Adipocyte (in vitro differentiated cells): Measurements from ENCODE around the gene STPG1.

Experiments used
- DNase-seq: peaks from one replicate; pipeline ENCODE4 v3.0.0-alpha.2; 2015; ENCODE audit warnings: low read depth
- H3K27me3 ChIP-seq: replicated peaks from 2 replicates; pipeline ENCODE4 v1.7.0; 2013; ENCODE audit warnings: mild to moderate bottlenecking, low read length, moderate library complexity; ENCODE audit not compliant: control insufficient read depth, insufficient read depth
- H3K36me3 ChIP-seq: 2 replicates; pipeline ENCODE4 v1.7.0; 2013; ENCODE audit warnings: low read length, mild to moderate bottlenecking, moderate library complexity; ENCODE audit not compliant: control insufficient read depth, insufficient read depth, severe bottlenecking
- H3K4me1 ChIP-seq: 2 replicates; pipeline ENCODE4 v1.7.0; 2013; ENCODE audit warnings: mild to moderate bottlenecking, low read length, moderate library complexity; ENCODE audit not compliant: control insufficient read depth, insufficient read depth
- H3K4me3 ChIP-seq: 2 replicates; pipeline ENCODE4 v1.7.0; 2013; ENCODE audit warnings: mild to moderate bottlenecking, low read length, moderate library complexity
- H3K9ac ChIP-seq: 2 replicates; pipeline ENCODE4 v1.7.0; 2013; ENCODE audit warnings: mild to moderate bottlenecking, low read length, moderate library complexity
- H3K9me3 ChIP-seq: 2 replicates; pipeline ENCODE4 v1.7.0; 2013; ENCODE audit warnings: mild to moderate bottlenecking, low read length, moderate library complexity; ENCODE audit not compliant: control insufficient read depth

Gene STPG1

DNA sequence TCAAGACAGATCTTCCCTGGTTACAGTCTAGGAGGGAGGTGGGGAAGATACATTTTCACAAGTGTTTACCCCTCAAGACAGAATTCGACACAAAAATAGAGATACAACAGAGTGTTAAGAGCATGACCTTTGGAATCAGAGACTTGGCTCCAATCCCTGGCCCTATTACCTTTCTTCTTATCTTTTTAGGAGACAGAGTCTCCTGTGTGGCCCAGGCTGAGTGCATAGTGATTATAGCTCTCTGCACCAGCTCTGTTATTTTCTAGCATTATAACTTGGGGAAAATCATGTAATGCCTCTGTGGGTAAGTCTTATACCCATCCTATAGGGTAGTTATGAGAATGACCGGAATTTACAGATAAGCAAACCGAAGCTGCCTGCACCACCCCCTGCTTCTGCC lies 11.9 kb upstream of the STPG1 start:
- peaks cover 6% of the 10 kb centered on the region for H3K4me1 ChIP-seq
- no peaks in the 10 kb centered on the region for H3K36me3 ChIP-seq
- no peaks in the 10 kb centered on the region for H3K27me3 ChIP-seq
- DNase-seq = no peak
- H3K4me3 ChIP-seq = no peak overlapping the region
- no peaks in the 10 kb centered on the region for H3K9me3 ChIP-seq
- H3K9ac ChIP-seq = no peak overlapping the region

DNA sequence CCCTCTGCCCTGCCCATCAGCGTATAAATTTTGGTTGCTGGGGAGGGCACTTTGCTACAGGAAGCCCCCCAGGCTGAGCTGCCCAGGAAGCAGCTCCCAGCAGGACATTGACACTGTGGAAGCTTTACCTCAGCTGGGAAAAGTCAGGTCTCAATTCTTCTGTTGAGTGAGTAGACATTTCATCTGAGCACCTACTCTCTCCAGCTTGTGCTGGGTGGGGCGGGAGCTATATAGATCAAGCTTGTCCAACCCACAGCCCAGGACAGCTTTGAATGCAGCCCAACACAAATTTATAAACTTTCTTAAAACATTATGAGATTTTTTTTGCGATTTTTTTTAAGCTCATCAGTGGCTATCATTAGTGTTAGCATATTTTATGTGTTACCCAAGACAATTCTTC lies 11.4 kb upstream of the STPG1 start:
- Histone ChIP-seq H3K27me3 (no peaks in the 10 kb centered on the region), H3K9ac (no peak overlapping the region)

DNA sequence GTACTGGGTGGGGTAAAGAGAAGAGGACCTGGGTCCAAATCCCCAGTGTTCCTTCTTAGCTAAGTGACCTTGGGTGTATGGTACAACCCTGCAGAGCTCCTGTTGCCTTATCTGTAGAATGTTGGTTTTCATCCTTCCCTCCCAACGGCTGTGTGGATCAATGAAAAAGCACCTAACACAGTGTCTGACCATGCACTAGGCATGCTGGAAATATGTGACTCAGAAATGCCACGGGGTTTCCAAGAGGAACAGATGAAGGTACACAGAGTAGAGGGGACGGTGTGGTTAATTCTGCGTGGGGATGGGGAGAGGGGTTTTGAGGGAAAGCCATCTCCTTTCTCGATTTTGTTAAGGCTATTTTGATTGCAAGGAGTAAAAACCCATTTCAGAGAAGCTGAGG lies 10.6 kb upstream of the STPG1 start:
- Histone ChIP-seq H3K9ac (no peak overlapping the region), H3K9me3 (no peaks in the 10 kb centered on the region), H3K4me1 (peaks cover 14% of the 10 kb centered on the region), H3K36me3 (no peaks in the 10 kb centered on the region), H3K27me3 (no peaks in the 10 kb centered on the region), H3K4me3 (no peak overlapping the region)
- no peak for DNase-seq

More for the DNA sequence above, 11.4 kb upstream of the STPG1 start:
- Histone ChIP-seq H3K4me1 (peaks cover 10% of the 10 kb centered on the region), H3K4me3 (no peak overlapping the region), H3K36me3 (no peaks in the 10 kb centered on the region), H3K9me3 (no peaks in the 10 kb centered on the region)
- no peak for DNase-seq

DNA sequence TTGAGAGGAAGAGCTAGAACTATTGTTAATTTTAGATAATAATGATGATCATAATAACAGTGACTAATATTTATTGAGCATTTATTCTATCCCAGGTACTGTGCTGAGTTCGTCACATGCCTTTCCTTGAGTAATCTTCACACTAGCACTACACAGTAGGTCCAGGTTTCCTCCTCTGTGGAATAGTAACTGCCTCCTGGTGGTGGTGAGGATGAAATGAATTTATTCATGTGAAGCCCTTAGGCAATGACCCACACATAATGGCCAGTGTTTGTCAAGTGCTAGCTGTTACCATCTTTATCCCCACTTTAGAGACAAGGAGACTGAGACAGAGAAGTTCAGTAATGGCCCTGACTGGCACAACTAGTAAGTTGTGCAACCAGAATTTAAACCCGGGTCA lies 7.9 kb upstream of the STPG1 start:
- Histone ChIP-seq H3K9ac (no peak overlapping the region), H3K4me3 (no peak overlapping the region), H3K9me3 (no peaks in the 10 kb centered on the region), H3K36me3 (no peaks in the 10 kb centered on the region), H3K4me1 (peaks cover 35% of the 10 kb centered on the region), H3K27me3 (no peaks in the 10 kb centered on the region)
- no peak for DNase-seq

DNA sequence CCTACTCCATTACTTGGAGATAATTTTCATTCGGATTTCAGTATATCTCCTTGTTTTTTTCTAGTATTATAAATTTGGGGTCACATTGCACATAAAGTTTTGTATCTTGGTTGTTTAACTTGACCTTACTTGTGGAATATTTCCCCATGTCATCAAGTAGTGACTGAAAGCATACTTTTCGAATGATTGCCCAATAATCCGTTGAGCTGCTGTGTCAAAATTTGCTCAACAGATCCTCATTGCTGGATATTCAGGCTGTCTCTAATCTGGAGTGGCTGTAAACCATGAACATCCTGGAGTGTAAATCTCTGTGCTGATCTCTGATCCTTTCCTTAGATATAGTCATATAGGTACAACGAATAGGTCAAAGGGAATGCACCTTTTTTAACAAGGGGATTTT lies 7.0 kb upstream of the STPG1 start:
- Histone ChIP-seq H3K4me1 (peaks cover 41% of the 10 kb centered on the region), H3K36me3 (no peaks in the 10 kb centered on the region), H3K27me3 (no peaks in the 10 kb centered on the region), H3K4me3 (no peak overlapping the region), H3K9ac (no peak overlapping the region), H3K9me3 (no peaks in the 10 kb centered on the region)
- peak; percentile 41 for DNase-seq

DNA sequence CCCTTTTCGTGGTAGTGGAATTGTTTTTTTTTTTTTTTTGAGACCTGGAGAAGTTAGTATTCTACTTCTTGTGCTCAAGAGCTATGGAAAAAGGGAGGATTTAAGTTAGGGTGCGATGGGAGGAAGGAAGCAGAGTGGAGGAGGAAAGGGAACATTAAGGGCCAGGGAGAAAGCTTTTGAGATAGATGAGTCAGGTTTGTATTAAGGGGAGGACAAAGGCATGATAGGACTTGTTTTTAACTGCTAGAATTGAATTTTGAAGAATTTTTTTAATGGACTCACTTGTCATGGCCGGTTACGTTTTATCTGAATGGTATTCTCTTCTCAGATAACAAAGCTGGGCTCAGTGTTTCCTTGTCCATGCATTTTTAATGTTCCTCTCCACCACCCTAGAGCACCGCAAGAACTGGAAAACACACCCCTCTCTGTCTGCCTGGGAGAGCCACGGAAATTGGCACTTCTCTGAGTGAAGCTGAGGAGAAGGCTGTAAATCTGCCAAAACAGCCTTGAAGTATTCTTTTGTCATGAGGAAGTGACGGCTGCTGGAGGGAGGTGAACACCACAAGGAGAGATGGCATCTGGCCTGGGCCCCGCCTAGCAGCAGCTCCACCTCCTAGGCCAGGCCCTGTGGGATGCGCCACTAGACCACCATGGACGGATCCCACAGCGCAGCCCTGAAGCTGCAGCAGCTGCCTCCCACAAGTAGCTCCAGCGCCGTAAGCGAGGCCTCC lies 5.5 kb upstream of the STPG1 start:
- Histone ChIP-seq H3K36me3 (no peaks in the 10 kb centered on the region), H3K4me1 (peaks cover 41% of the 10 kb centered on the region), H3K4me3 (no peak overlapping the region), H3K27me3 (no peaks in the 10 kb centered on the region), H3K9me3 (no peaks in the 10 kb centered on the region), H3K9ac (peak overlapping the region; percentile 8)
- DNase-seq = peak; percentile 18

DNA sequence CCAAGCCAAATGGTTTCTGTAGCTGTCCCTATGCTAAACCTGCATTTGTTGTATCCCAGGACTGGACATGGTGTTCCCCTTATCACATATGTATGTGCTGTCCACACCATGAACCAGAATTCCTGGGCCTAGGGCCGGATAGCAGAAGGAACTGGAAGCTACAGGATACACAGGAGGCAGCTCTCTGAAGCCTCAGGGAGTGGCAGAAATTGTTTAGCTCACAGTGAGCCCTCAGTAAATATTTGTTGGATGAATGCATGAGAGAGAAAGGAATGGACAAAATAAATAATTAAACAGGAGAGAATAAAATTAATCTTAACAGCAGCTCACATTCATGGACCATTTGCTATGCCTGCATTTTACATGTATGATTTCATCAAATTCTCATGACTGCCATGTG lies 4.1 kb upstream of the STPG1 start:
- Histone ChIP-seq H3K4me1 (peaks cover 48% of the 10 kb centered on the region), H3K36me3 (no peaks in the 10 kb centered on the region), H3K4me3 (peak overlapping the region; percentile 98), H3K9me3 (no peaks in the 10 kb centered on the region), H3K9ac (peak overlapping the region; percentile 41), H3K27me3 (no peaks in the 10 kb centered on the region)
- DNase-seq = peak; percentile 59

DNA sequence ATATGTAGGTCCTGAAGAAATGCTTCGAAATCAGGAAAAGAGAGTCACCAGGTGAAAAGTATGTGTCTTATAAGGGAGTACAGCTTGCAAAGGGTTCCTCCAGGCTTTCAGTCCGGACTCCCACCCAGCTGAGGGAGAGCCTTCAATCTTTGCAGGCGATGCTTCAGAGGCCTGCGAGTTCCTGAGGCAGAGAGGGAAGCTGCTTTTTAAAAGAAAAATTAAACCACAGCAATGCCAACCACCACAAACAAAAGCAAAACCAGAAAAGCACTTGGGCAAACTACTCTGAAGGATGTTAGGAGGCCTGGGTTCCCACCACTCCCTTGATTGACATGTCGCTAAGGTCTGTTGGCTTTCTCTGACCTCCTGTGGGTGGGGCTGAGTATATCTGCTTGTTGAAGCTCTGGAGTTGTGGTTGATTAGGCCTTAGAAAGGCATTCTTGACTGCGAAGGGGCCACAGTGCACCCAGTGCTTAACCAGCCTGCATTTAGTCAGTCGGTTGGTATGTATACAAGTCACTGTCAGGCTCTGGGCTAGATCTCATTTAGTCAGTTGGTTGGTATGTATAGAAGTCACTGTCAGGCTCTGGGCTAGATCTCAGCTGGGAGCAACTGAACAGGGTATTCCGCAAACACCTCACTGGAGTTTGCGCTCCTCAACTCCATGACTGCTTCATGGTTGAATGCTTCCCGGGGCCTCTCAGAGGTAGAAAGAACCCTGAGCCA lies 3.2 kb upstream of the STPG1 start:
- no peaks in the 10 kb centered on the region for H3K27me3 ChIP-seq
- H3K9ac ChIP-seq = peak overlapping the region; percentile 83
- peaks cover 54% of the 10 kb centered on the region for H3K4me1 ChIP-seq
- peak overlapping the region; percentile 98 for H3K4me3 ChIP-seq
- peak; percentile 92 for DNase-seq
- H3K36me3 ChIP-seq = no peaks in the 10 kb centered on the region
- H3K9me3 ChIP-seq = no peaks in the 10 kb centered on the region

DNA sequence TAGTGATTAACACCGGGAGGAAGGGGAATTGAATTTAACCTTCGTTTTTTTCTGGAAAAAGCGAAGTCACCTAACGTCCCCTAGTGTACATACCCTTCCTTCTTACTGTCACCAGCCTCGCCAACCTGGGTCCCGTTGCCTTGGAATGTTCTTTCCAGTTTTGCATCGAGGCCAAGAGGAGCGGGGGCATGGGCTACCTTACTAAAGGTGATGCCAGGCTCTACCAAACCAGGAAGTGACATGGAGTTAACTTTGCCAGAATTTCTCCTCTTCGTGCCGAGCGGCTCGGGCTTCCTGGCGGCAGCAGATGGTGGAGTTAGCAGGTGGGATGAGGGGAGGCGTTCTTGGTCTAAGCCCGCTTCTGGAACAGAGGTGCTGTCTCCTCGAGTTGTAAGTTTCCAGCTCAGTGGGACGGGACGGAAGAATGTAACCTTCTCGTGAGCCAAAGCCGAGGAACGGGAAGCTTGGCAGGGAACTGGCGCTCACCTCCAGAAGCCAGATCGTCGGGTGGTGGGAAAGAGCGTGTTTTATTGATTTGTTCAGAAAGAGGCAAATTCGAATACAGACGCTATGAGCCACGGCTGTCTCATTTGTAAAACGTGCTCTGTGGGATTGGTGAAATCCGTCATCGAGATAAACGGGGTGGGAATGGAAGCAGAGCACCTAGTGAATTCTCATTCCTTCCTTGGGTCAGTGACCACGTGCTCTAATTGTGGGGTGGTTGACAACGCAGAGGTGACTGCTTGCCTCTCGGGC lies 2.5 kb upstream of the STPG1 start:
- Histone ChIP-seq H3K4me1 (peaks cover 55% of the 10 kb centered on the region), H3K27me3 (no peaks in the 10 kb centered on the region), H3K9ac (peak overlapping the region; percentile 83), H3K4me3 (peak overlapping the region; percentile 98), H3K36me3 (no peaks in the 10 kb centered on the region), H3K9me3 (no peaks in the 10 kb centered on the region)
- DNase-seq = peak; percentile 55

DNA sequence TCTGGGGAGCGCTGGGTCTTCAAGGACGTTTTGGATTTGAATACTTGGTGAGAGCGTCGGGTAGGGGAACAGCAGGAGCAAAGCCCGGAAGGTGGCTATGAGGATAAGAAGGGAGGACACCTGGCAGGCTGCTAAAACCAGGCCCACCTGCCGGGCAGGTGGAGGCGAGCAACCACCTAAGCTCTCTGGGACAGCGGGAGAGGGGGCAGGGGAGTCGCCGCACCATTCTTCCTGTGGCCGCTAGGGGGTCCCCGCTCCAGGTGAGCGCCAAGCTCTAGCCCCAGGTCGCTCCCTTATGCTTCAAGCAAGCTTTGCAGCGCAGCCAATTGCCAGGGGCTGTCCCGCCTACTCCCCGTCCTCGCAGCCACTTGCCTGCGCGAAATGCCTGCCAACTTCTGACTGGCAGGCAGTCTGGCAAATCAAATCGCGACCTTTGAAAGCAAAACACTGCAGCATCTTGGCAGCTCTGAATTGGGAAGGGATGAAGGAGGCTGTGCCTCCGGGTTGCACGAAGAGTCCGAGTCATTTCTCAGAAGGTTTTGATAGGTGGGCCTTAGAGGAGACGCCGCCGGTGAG lies 1.8 kb upstream of the STPG1 start, which contains the start of gene NIPAL3:
Gene NIPAL3 (plus strand): TSS at position 469 of the 576 bp plus-strand sequence. CDS start 3,746 bp downstream, outside the sequence.
- Histone ChIP-seq H3K36me3 (no peaks in the 10 kb centered on the region), H3K9ac (peak within 1 kb of the TSS; percentile 83), H3K4me3 (peak within 1 kb of the TSS; percentile 98), H3K4me1 (peaks cover 49% of the 10 kb centered on the region), H3K27me3 (no peaks in the 10 kb centered on the region), H3K9me3 (no peaks in the 10 kb centered on the region)
- DNase-seq = peak; percentile 98
